Measurements from ENCODE around the gene DSCAML1.

DNA sequence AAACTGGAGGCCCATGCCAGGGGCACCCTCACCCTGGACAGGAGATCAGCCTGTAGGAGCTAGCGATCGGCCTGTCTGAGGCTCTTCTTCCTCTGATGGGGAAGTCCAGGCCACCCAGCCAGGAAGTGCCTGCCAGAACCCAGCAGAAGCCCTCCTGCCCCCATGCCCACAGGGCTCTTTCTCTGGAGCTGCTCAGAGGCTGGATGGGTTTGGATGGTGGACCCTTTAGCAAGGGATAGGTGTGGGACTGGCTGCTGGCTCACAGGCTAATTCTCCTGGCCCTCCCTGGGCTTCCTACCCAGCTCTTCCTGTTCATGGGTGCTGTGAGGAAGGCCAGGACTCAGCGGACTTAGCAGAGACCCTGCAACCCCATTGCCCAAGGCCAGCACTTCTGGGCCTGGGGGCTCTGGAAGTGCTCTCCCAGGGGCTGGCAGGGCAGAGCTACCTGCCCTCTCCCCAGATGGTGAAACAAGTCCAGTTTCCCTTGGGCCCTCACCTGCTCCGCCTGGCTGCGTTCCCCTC is 19.9 kb upstream of the DSCAML1 start:
- TF ChIP-seq ZNF274 (IDR thresholded peaks at IDR 0.05; ENCODE audit: insufficient read depth, insufficient read length) = no peak
- TF ChIP-seq POLR2AphosphoS5 (IDR thresholded peaks at IDR 0.05; ENCODE audit: low read length) = no peak
- TF ChIP-seq, protein P1, sequence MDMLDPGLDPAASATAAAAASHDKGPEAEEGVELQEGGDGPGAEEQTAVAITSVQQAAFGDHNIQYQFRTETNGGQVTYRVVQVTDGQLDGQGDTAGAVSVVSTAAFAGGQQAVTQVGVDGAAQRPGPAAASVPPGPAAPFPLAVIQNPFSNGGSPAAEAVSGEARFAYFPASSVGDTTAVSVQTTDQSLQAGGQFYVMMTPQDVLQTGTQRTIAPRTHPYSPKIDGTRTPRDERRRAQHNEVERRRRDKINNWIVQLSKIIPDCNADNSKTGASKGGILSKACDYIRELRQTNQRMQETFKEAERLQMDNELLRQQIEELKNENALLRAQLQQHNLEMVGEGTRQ (IDR thresholded peaks at IDR 0.05; ENCODE audit: borderline replicate concordance, low read depth, low read length) = no peak
- TF ChIP-seq, protein P2, sequence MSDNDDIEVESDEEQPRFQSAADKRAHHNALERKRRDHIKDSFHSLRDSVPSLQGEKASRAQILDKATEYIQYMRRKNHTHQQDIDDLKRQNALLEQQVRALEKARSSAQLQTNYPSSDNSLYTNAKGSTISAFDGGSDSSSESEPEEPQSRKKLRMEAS (IDR thresholded peaks at IDR 0.05; ENCODE audit: low read depth, low read length) = no peak
- TF ChIP-seq SREBF2 (IDR thresholded peaks at IDR 0.05; ENCODE audit: low read length) = no peak
- TF ChIP-seq EZH2 (IDR thresholded peaks at IDR 0.05; ENCODE audit: borderline replicate concordance, control insufficient read depth, low read depth, low read length) = no peak
- no peak for TF ChIP-seq SIX5 (IDR thresholded peaks at IDR 0.05; ENCODE audit: low read depth, low read length, severe bottlenecking)
- no peak for TF ChIP-seq RBBP5 (conservative IDR thresholded peaks at IDR 0.05)
- TF ChIP-seq ATF7 (IDR thresholded peaks at IDR 0.05; ENCODE audit: low read depth) = no peak
- TF ChIP-seq HCFC1 (IDR thresholded peaks at IDR 0.05; ENCODE audit: low read length) = no peak
- no peak for TF ChIP-seq JUND (IDR thresholded peaks at IDR 0.05; ENCODE audit: low read depth, low read length)
- TF ChIP-seq SP1 (IDR thresholded peaks at IDR 0.05; ENCODE audit: low read depth, low read length) = no peak
- TF ChIP-seq MXI1 (IDR thresholded peaks at IDR 0.05; ENCODE audit: low read depth, low read length) = no peak

Measured in GM12878 (cell line).